ENCODE measurements around the gene AFAP1L2. TPM values are rescaled to one million over a fixed set of nuclear protein-coding genes. Genes with fewer than 3 reads are reported as not detected.

Gene AFAP1L2
- total RNA-seq, 3 donors from 2014 or later, result 4.2 to 43.9 (median 20.0) TPM

- TF ChIP-seq CTCF (IDR thresholded peaks at IDR 0.05) (no peak), POLR2A (IDR thresholded peaks at IDR 0.05) (no peak), POLR2AphosphoS5 (IDR thresholded peaks at IDR 0.05) (no peak)
- no peaks in the 10 kb centered on the region for H3K36me3 ChIP-seq
- peaks cover 0 to 4% of the 10 kb centered on the region in 2 donors for H3K4me1 ChIP-seq
- intact Hi-C loops (cut with DNase I; ENCODE audit: low total_unique reads), result no loop called here
- H3K4me3 ChIP-seq, result no peak overlapping the region
- H3K27ac ChIP-seq, result no peak overlapping the region
- DNase-seq (ENCODE audit: low spot score in 2 of 2), result no peak
- no peaks in the 10 kb centered on the region for H3K9me3 ChIP-seq
- no peaks in the 10 kb centered on the region for H3K27me3 ChIP-seq
Measured at GRCh38 chr10:114431414-114432135, 27.3 kb upstream of the AFAP1L2 start.

- Histone ChIP-seq H3K36me3 (no peaks in the 10 kb centered on the region), H3K27me3 (no peaks in the 10 kb centered on the region), H3K9me3 (no peaks in the 10 kb centered on the region), H3K4me1 (peaks cover 0 to 4% of the 10 kb centered on the region in 2 donors), H3K4me3 (no peak overlapping the region), H3K27ac (no peak overlapping the region)
- TF ChIP-seq POLR2AphosphoS5 (IDR thresholded peaks at IDR 0.05) (no peak), POLR2A (IDR thresholded peaks at IDR 0.05) (no peak), CTCF (IDR thresholded peaks at IDR 0.05) (no peak)
- intact Hi-C loops (cut with DNase I; ENCODE audit: low total_unique reads), result no loop called here
- no peak for DNase-seq (ENCODE audit: low spot score in 2 of 2)
Measured at GRCh38 chr10:114430688-114431413, 26.5 kb upstream of the AFAP1L2 start.

- Histone ChIP-seq H3K4me1 (peaks cover 0 to 4% of the 10 kb centered on the region in 2 donors), H3K9me3 (no peaks in the 10 kb centered on the region), H3K27me3 (no peaks in the 10 kb centered on the region), H3K36me3 (no peaks in the 10 kb centered on the region), H3K27ac (no peak overlapping the region), H3K4me3 (no peak overlapping the region)
- intact Hi-C loops (cut with DNase I; ENCODE audit: low total_unique reads), result no loop called here
- DNase-seq (ENCODE audit: low spot score in 2 of 2), result no peak
- TF ChIP-seq POLR2AphosphoS5 (IDR thresholded peaks at IDR 0.05), result no peak
- no peak for TF ChIP-seq CTCF (IDR thresholded peaks at IDR 0.05)
- TF ChIP-seq POLR2A (IDR thresholded peaks at IDR 0.05), result no peak
Measured at GRCh38 chr10:114429581-114430335, 25.5 kb upstream of the AFAP1L2 start.

GRCh38 chr10:114427124-114427852 lies 23.0 kb upstream of the AFAP1L2 start:
- intact Hi-C loops (cut with DNase I; ENCODE audit: low total_unique reads), result no loop called here
- Histone ChIP-seq H3K36me3 (no peaks in the 10 kb centered on the region), H3K4me1 (peaks cover 0 to 4% of the 10 kb centered on the region in 2 donors), H3K27ac (peak overlapping the region; percentile 64 to 88), H3K27me3 (no peaks in the 10 kb centered on the region), H3K9me3 (no peaks in the 10 kb centered on the region), H3K4me3 (no peak overlapping the region)
- TF ChIP-seq POLR2AphosphoS5 (IDR thresholded peaks at IDR 0.05), result no peak
- no peak for TF ChIP-seq CTCF (IDR thresholded peaks at IDR 0.05)
- no peak for TF ChIP-seq POLR2A (IDR thresholded peaks at IDR 0.05)
- no peak for DNase-seq (ENCODE audit: low spot score in 2 of 2)
